GM11168 (cell line): ENCODE data around the gene ITGA11.

Experiments used
- in situ Hi-C: fragments of 300-500 bp; cut with MboI; formaldehyde crosslinking; loops from one replicate; pipeline ENCODE4 v1.12.0; 2022; ENCODE audit warnings: low sequenced_read_pairs; ENCODE audit not compliant: unreplicated experiment

ITGA11 gene

DNA sequence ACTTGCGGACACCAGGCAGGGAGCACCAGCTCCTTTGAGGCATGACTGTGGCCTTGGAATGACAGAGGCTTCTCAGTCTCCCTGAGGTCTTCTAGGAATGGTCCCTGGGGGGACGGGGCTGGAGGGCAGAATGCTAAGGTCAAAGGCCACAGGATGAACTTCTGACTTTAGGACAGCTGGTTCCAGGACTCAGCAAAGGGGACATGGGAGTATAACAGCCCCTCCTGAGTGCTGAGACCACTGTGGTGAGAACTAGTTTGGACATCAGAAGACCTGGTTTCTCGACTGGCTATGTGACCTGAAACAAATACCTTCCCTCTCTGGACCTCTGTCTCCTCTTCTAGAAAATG, 17.8 kb downstream of the ITGA11 start:
- in situ Hi-C loops: no loop called here

DNA sequence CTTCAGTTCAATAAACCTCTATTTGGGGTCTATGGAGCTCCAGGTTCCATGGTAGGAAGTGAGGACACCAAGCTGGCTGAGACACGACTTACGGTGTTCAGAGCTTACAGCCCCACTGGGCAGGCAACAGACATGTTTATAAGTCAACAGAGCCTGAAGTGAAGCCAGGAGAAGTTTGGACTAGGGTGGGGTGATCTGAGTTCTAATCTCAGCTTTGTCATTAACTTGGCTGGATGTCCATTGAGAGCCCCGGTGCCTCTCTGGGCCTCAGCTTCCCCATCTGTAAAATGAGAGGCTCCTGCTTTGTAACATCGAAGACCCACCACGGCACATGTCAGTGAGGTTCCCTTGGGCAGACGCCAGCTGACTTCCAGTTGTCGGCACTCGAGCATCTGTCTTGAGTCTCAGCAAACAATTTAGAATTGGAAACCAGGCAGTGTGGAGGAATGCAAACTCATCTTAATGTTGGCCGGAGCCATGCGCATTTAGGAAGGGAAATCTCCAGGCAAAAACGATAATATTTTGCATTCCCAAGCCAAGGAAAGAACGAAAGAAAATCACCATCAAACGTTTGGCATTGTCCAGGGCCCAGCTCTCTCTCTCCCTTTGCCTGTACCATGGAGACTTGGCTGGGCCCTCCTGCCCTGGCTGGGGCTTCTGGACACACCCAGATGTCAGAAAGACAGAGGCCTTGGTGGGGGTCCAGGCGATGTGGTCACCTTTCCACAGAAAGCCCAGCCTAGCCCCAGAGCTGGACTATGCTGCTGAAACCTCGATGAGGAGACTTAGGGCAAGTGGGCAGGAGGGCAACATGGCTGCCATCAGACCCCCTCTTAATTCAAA, 18.4 kb downstream of the ITGA11 start:
- in situ Hi-C loops: no loop called here

- in situ Hi-C loops: no loop called here
Measured at GRCh38 chr15:68412218-68412617, 19.7 kb downstream of the ITGA11 start.

DNA sequence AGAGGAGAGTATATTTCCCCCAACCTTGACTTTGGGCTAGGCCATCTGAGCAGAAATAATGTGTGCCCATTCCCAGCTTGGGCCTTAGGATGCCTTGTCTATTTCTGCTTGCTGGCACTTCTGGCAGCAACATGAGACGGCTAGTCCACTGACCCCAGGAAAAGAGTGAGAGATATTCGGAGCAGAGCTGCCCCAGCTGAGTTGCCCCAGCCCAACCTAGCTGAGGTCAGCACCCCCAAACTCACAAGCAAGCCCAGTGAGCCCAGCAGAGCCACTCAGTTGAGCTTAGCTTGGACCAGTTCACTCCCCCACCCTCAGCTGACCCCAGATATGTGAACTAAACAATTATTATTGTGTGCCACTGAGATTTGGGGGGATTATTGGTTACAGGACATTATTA, 20.2 kb downstream of the ITGA11 start:
- in situ Hi-C loops: no loop called here

- in situ Hi-C loops: no loop called here
Measured at GRCh38 chr15:68411343-68411675, 20.7 kb downstream of the ITGA11 start.

DNA sequence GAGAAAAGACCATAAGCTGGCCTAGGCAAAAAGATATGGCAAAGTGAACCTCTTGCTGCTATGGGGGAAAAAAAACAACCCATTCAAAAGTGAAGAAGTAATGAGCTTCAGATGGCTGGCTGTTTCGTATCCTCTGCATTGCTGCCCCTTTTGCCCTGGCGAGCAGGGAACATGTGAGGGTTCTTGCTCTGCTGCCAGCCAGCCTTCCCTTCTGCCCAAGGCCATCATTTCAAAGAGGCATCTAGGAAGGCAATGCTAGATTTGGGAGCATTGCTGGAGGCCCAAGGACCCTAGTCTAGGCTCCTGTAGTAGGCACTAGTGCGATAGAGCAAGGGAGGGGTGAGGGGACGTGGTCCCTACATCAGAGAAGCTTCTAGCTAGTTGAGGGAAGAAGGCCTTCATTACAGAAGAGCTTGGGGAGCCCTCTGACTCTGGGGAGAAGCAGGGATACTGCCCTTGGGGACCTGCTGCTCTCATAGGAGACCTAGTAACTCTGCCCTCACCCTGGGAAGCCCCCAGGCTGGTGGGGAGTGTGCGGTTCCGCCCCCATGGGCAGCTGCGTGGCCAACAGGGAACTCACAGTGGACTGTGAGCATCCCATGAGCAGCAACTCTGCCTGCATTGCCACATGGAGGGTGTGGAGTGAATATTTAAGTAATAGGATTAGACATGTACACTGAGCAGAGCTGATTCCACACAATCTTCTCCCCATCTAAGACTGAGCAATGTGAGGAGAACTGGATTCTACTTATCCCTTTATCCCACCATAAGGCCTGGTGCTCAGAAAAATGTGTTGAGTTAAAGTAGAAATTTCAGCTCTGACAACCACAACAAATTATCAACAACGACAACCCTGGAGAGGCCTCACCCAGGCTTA, 21.3 kb downstream of the ITGA11 start:
- in situ Hi-C loops: no loop called here

- in situ Hi-C loops: no loop called here
Measured at GRCh38 chr15:68409736-68410370, 22.1 kb downstream of the ITGA11 start.

- in situ Hi-C loops: no loop called here
Measured at GRCh38 chr15:68408971-68409370, 23.0 kb downstream of the ITGA11 start.

DNA sequence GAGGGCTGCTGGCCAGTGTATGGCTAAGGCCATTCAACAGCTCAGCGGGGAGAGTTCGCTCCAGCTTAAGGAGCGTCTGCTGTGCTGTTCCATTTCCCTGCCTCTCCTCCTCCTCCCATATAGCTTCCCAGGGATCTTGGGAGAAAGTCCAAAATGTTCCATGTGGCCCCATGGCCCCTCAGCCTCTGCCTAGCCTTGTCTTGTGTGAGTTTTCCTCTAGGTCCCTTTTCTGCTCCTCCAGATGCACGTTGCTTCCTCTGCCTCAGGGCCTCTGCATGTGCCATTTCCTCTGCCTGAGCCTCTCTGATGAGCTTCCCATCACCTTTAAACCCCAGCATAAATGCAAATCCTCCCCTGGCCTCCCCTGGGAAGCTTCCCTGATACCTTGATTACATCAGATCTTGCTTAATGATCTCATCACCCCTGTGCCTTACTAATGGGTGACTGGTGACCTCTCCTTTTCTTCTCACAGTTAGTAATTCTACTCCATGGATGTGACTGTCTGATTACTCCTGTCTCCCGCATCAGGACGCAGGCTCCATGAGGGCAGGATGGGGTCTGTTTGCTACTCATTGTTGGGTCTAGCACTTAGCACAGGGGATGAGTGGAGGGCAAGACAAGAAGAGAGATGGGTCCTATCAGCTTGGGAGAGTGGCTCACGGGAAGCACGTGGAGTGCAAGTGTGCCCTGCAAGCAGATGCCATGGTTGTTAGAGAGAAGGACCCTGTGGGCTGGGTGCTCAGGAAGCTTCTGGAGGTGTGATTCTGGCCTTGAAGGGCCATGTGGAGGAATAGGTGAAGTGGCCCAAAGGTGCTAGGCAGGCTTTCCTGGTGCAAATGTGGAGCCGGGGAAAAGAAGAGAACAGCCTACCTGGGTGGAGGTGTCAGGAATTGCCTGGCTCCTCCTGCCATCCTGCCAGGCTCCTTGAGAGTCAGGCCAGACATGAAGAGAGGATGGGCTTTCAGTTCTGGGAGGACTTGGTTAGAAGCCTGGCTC, 23.8 kb downstream of the ITGA11 start:
- in situ Hi-C loops: no loop called here

DNA sequence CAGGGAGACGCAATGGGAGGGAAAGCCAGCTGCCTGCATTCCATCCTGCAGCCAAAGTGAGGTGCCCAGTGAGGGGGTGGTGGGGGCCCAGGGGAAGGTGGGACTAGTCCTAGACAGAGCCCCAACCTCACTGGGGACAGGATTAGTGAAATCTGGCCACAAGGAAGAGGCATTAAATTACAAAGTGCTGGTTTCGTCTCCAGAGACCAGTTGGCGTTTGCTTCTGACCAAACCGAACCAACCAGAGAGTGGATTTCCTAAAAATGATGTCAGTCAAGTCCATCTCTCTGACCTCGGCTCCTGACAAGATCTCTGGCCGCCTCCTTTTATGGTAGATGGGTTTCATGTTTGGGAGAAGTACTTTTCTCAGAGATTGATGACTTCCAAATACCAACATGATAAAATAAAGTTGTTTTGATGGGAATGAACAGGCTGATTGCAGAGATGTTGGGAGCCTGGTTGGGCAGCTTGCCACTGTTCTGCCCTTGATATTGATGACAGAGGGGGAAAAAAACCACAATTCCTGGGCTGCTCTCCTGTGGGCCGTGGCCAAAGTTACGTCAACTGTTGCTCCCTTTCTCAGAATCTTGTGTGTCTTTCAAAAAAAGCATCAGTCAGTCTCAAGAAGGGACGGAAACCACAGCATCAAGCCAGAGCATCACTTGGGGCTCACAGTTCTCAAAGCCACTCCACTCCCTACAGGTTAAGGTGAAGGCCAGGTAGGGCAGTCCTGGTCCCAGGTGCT, 24.6 kb downstream of the ITGA11 start:
- in situ Hi-C loops: no loop called here

- in situ Hi-C loops: no loop called here
Measured at GRCh38 chr15:68405378-68406250, 26.3 kb downstream of the ITGA11 start.

- in situ Hi-C loops: no loop called here
Measured at GRCh38 chr15:68404056-68404798, 27.7 kb downstream of the ITGA11 start.

DNA sequence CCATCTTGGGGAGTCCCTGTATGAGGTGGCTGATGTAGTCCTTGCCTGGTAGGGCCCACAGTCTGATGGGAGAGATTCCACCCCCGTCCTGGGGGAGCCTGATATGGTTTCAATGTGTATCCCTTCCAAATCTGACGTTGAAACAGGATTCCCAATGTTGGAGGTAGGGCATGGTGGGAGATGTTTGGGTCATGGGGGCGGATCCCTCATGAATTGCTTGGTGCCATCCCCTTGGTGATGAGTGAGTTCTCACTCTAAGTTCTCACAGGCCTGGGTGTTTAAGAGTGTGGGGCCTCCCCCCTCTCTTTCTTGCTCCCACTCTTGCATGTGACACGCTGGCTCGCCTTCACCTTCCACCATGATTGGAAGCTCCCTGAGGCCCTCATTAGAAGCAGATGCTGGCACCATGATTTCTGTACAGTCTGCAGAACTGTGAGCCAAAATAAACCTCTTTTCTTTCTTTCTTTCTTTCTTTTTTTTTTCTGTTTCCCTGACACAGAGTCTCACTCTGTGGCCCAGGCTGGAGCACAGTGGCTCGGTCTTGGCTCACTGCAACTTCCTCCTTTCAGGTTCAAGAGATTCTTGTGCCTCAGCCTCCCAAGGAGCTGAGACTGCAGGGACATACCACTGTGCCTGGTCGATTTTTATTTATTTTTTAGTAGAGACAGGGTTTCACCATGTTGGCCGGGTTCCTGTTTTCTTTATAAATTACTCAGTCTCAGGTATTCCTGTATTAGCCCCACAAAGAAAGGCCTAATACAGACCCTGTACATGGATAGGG, 28.6 kb downstream of the ITGA11 start:
- in situ Hi-C loops: no loop called here

GRCh38 chr15:68402432-68403160, 29.4 kb downstream of the ITGA11 start:
- in situ Hi-C loops: no loop called here

DNA sequence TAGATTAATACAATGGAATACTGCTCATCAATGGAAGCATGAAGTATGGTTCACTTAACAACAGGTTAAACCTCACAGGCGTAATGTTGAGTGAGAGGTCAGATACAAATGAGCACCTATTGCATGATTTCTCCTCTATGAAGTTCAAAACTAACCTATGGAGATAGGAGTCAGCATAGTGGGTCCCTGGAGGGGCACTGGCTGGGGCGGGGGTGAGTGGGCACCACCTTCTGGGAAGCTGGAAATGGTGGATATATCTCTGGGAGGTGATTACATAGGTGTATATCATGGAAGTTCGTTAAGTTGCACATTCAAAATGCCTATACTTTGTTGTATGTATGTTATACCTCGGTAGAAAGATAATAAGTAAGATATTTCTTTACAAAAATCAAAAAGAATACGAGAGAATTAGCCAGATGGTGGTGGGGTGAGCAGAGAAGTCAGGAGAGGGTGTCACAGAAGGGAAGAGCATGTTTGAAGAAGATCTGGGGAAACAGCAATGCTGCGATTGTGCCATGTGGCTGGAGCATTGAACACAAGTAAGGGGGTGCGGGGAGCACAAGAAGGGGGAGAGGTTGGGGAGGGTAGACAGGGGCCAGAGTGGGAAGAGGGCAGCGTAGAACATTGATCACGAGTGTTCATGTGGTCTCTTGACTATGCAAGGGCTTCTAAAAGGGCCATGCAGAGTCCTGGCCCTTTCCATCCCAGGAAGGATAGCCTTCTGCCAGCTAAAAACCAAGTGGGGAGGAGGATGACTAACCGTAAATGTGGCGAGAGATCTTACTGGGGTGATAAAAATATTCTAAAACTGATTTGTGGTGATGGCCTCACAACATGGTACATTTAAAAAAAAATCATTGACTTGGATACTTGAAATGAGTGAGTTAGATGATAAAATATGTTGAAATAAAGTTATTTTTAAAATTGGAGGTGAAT, 30.2 kb downstream of the ITGA11 start:
- in situ Hi-C loops: no loop called here
